NT2/D1 (cell line): ENCODE measurements around the gene WDR43.

Experiments used
- DNase-seq: peaks from one replicate; pipeline ENCODE4 v3.0.0-alpha.2; 2011; ENCODE audit warnings: low read depth, low spot score
- H3K27me3 ChIP-seq: 2 replicates; pipeline ENCODE4 v1.6.0; 2011; ENCODE audit warnings: mild to moderate bottlenecking; ENCODE audit not compliant: insufficient read length, insufficient read depth
- H3K36me3 ChIP-seq: 2 replicates; pipeline ENCODE4 v1.6.1; 2011; ENCODE audit warnings: mild to moderate bottlenecking, low read length, mixed read lengths; ENCODE audit not compliant: insufficient read depth, insufficient read length
- H3K4me1 ChIP-seq: 2 replicates; pipeline ENCODE4 v1.5.1; 2011; ENCODE audit not compliant: insufficient read depth, insufficient read length
- H3K4me3 ChIP-seq: 2 replicates; pipeline ENCODE4 v1.5.1; 2011; ENCODE audit warnings: low read depth; ENCODE audit not compliant: insufficient read length
- H3K9ac ChIP-seq: 2 replicates; pipeline ENCODE4 v1.6.0; 2011; ENCODE audit warnings: low read depth; ENCODE audit not compliant: insufficient read length
- H3K9me3 ChIP-seq: 2 replicates; pipeline ENCODE4 v1.5.1; 2011; ENCODE audit warnings: mild to moderate bottlenecking, low read length; ENCODE audit not compliant: insufficient read depth
- SUZ12 ChIP-seq: IDR thresholded peaks from 2 replicates; pipeline ENCODE4 v1.6.1; 2011; ENCODE audit not compliant: insufficient read length, insufficient read depth; ENCODE audit errors: extremely low read depth
- YY1 ChIP-seq: IDR thresholded peaks from 2 replicates; pipeline ENCODE4 v1.6.1; 2011; ENCODE audit not compliant: insufficient read length, insufficient read depth
- ZNF274 ChIP-seq: IDR thresholded peaks from 2 replicates; pipeline ENCODE4 v1.6.1; 2011; ENCODE audit warnings: mild to moderate bottlenecking, low read depth, low read length

Gene WDR43

DNA sequence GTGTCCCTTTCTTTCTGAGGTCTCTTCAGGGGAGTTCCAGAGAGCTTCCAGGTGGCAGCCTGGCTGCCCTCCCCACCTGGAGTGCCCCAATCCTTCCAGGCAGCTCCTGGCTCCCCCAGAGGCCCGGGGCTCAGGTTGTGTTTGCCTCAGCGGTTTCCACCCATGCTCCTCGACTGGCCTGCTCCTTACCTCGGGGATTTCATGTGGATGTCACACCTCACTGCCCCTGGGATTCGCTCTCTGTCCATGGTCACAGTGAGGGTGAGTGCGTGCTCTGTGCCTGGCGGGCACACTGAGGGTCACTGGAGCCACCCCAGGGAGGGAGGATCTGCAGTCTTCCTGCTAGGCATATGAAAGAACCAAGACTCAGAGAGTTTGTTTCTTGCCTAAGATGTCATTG is 84.6 kb downstream of the WDR43 start:
- no peak overlapping the region for H3K4me3 ChIP-seq
- no peak for DNase-seq
- H3K9me3 ChIP-seq, result no peaks in the 10 kb centered on the region
- H3K4me1 ChIP-seq, result no peaks in the 10 kb centered on the region
- TF ChIP-seq YY1 (no peak), ZNF274 (no peak), SUZ12 (no peak)
- no peaks in the 10 kb centered on the region for H3K36me3 ChIP-seq
- H3K9ac ChIP-seq, result no peak overlapping the region
- H3K27me3 ChIP-seq, result no peaks in the 10 kb centered on the region

DNA sequence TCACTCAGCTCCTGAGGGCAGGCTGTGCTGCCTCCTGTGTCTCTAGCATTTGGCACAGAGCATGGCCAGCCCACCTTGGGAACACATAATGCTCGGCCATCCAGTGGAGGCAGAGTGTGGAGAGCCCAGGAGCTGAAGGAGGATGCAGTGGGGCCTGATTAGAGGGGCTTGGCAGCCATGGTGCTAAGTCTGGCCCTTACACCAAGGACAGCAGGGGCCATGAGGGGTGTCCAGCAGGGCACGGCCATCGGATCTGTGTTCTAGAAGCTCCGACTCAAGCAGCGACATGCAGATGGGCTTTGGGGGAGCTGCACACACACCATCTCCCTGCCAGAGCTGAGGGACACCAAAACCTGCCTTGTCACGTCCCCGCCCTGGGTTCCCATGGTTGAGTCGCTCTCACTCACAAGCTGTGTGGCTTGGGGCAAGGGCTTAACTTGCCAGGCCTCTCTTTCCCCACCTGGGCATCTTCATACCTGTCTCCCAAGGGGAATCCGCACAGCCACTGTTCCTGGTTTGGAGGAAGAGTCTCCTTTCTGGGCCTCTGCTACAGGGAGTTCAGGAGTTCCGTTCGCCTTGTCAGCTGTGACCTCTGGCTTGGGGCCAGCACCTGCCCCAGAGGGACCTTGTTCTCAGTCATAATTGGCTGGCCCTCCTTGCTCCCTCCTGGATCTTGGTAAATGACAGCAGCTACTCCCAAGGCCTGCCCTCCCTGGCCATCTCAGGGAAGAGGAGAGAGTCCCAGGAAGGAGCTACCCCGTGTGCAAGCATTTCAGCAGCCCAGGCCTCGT is 85.3 kb downstream of the WDR43 start:
- H3K9ac ChIP-seq, result peak overlapping the region; percentile 10

DNA sequence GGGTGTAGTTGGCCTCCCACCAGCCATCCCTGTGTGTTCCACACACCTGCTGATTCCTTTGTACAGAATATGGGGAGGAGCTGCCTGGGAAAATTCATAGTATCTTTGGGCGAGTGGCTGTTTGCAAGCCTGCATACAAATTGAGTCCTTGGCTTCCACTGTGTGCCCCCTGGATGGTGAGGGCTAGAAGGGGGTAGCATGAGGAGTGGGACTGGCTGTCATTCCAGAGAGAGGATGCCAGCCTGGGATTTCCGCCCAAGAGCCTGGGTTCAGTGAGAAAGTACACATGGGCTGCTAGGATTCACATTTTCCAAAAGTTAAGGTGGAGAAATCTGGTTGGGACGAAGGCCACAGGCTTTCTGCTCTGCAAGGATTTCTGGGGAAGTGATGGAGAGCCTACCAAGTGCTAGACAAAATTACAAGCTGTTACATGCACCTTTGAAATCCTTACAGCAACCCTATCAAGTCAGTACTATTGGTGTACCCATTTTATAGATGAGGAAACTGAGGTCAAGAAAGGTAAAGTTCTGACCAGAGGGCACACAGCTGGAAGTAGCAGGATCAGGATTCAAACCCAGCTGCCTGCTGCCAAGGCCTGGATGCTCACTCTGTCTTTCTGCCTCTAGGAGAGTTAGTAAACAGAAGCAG is 86.0 kb downstream of the WDR43 start:
- no peak for DNase-seq
- no peaks in the 10 kb centered on the region for H3K27me3 ChIP-seq
- no peaks in the 10 kb centered on the region for H3K4me1 ChIP-seq
- no peaks in the 10 kb centered on the region for H3K36me3 ChIP-seq
- TF ChIP-seq ZNF274 (no peak), SUZ12 (no peak), YY1 (no peak)
- H3K9me3 ChIP-seq, result no peaks in the 10 kb centered on the region
- H3K4me3 ChIP-seq, result no peak overlapping the region
- H3K9ac ChIP-seq, result no peak overlapping the region

More for the DNA sequence above, 85.3 kb downstream of the WDR43 start:
- Histone ChIP-seq H3K36me3 (no peaks in the 10 kb centered on the region), H3K9me3 (no peaks in the 10 kb centered on the region), H3K27me3 (no peaks in the 10 kb centered on the region), H3K4me3 (no peak overlapping the region), H3K4me1 (no peaks in the 10 kb centered on the region)
- TF ChIP-seq ZNF274 (no peak), YY1 (no peak), SUZ12 (no peak)
- no peak for DNase-seq

DNA sequence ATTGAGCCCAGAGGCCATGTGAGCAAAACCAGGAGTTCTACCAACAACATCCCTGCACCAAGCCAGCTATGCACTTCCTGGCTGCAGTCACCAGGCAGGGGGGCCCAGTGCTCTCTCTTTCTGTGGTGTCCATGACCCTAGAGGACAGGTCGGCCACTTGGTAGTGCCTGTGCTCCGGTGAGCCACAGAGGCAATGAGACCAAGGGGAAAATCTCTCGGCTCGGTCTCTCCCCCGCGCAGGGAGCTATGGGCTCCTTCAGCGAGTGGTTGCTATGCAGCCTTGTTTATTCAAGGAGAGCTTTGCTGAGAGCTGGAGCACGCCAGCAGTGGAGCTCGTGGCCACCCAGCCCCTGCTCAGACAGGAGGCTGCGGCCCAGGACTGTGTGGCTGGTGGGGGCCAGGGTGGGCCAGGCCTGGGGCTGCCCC is 86.6 kb downstream of the WDR43 start, which contains the start of gene TOGARAM2:
Gene TOGARAM2 (plus strand): TSS at position 283 of the 426 bp plus-strand sequence. CDS start 13,537 bp downstream, outside the sequence.
- Histone ChIP-seq H3K4me3 (no peak within 1 kb of the TSS), H3K36me3 (no peaks in the 10 kb centered on the region), H3K9me3 (no peaks in the 10 kb centered on the region), H3K4me1 (no peaks in the 10 kb centered on the region), H3K27me3 (no peaks in the 10 kb centered on the region), H3K9ac (peak within 1 kb of the TSS; percentile 10)
- no peak for TF ChIP-seq YY1
- TF ChIP-seq ZNF274, result no peak
- TF ChIP-seq SUZ12, result no peak
- no peak for DNase-seq

DNA sequence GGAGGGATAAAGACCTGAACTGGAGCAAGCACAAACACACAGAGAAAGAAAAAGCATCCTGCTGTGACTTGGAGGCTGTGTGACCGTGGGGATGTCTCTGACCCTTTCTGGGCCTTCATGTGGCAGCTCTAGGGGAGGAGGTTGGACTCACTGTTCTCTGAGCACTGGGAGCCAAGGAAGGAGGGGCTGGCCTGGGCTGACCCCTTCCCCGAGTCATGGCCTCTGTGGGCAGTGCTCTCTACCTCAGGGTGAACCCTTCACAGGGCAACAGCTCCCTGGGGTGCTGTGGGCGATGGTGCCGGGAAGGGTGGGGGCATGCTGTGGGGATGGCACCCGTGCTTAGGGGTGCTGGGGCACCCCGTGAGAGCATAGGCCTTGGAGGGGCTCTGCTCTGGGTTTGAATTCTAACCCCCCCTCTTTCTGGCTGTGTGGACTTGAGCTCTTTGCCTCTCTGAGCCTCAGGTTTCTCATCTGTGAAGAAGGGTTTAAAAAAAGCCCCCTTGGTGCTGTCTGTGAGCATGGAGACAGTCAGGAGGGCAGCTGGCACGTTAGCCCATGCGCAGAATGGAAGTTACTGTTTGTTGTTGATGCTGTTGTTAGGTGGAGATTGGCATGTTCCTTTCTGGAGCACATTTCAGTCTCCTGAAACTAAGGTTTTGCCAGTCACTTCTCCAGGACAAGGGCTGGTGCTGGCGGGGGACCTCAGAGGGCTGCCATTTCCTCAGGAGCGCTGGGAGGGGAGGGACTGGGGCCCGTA is 87.3 kb downstream of the WDR43 start:
- DNase-seq, result no peak
- Histone ChIP-seq H3K27me3 (no peaks in the 10 kb centered on the region), H3K9ac (peak overlapping the region; percentile 17), H3K9me3 (no peaks in the 10 kb centered on the region), H3K4me1 (peaks cover 3% of the 10 kb centered on the region), H3K36me3 (no peaks in the 10 kb centered on the region), H3K4me3 (no peak overlapping the region)
- no peak for TF ChIP-seq SUZ12
- no peak for TF ChIP-seq YY1
- no peak for TF ChIP-seq ZNF274

DNA sequence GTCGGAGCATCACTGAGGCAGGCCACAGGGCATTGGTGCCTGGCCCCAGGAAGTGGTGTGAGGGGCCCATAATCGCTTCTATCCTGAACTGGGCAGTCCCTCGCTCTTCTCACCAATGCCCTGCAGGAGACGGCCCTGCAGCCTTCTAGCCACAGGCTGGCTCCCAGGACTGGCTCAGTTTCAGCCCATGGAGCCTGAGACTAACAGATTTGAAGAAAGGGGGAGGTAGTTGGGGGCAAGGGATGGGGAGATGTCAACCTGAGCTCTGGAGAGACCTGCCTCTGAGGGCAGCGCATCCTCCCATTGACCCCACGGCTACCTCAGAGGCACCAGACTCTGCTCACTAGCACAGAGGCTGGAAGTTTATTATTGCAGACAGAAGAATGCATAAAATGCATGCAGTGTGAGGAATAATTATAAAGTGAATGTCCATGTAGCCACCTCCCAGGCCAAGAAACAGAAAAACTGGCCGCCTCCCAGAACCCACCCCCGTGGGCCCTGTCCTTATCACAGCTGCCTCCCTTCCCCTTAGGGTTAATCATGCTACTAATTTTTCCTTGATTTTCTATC is 88.0 kb downstream of the WDR43 start:
- Histone ChIP-seq H3K4me3 (no peak overlapping the region), H3K9me3 (no peaks in the 10 kb centered on the region)
- no peak for DNase-seq

DNA sequence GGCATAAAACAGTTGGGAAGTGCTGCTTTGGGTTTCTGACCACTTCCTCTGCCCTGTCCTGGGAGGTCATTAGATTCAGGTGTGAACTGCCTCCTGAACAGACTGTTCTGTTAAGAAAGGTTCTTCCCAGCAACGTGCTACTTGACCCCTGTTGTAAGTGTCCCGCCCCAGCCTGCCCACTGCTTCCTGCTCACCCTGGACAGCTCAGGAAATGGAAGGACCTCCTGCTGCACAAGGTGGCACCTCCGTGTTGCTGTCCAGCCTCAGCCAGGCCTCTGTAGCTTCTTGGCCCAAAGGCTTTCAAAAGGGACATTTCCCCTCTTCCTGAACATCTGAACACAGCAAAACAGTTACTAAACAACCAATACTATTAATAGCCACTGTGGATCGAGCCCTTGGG is 92.0 kb downstream of the WDR43 start:
- no peak for DNase-seq

More for the DNA sequence above, 88.0 kb downstream of the WDR43 start:
- H3K36me3 ChIP-seq, result no peaks in the 10 kb centered on the region
- H3K27me3 ChIP-seq, result no peaks in the 10 kb centered on the region
- peaks cover 3% of the 10 kb centered on the region for H3K4me1 ChIP-seq
- TF ChIP-seq YY1, result no peak
- no peak for TF ChIP-seq SUZ12
- no peak for TF ChIP-seq ZNF274
- peak overlapping the region; percentile 17 for H3K9ac ChIP-seq

More for the DNA sequence above, 92.0 kb downstream of the WDR43 start:
- no peak for TF ChIP-seq ZNF274
- TF ChIP-seq YY1, result no peak
- TF ChIP-seq SUZ12, result no peak
- no peak overlapping the region for H3K9ac ChIP-seq
- H3K36me3 ChIP-seq, result no peaks in the 10 kb centered on the region
- H3K4me3 ChIP-seq, result no peak overlapping the region
- no peaks in the 10 kb centered on the region for H3K9me3 ChIP-seq
- H3K4me1 ChIP-seq, result peaks cover 3% of the 10 kb centered on the region
- no peaks in the 10 kb centered on the region for H3K27me3 ChIP-seq
